HEK293 (cell line): ENCODE data around the gene DAGLA.

ENCODE experiments used
- CTCF ChIA-PET: fragments of 350-600 bp; formaldehyde crosslinking; extraction: SDS; loops from one replicate; lab custom pipeline; 2021; ENCODE audit warnings: antibody characterized with exemption; lab: Yijun Ruan, JAX
- POLR2A ChIA-PET: fragments of 300-600 bp; formaldehyde crosslinking; extraction: SDS; loops from one replicate; lab custom pipeline; 2020; ENCODE audit warnings: antibody characterized with exemption, inconsistent platforms; lab: Yijun Ruan, JAX
- H3K27ac ChIP-seq: fragments of 200-500 bp; sonication (Bioruptor generic); 2 replicates; pipeline ENCODE4 v1.5.1; 2014; ENCODE audit warnings: low read depth, low read length, control low read depth, inconsistent platforms; ENCODE audit errors: extremely low read depth
- H3K36me3 ChIP-seq, 2 experiments: fragments of 200-500 bp in 1 of 2; sonication (Bioruptor generic) in 1 of 2; 1 replicate in 1 of 2; 2 replicates in 1 of 2; pipeline ENCODE4 v1.5.1; 2014 to 2017; ENCODE audit warnings: inconsistent platforms in 2 of 2, low read length in 2 of 2; ENCODE audit not compliant: control insufficient read depth in 2 of 2, insufficient read depth in 1 of 2
- H3K4me1 ChIP-seq: fragments of 200-500 bp; sonication (Bioruptor generic); 2 replicates; pipeline ENCODE4 v1.5.1; 2014; ENCODE audit warnings: mild to moderate bottlenecking, low read length, inconsistent platforms; ENCODE audit not compliant: control insufficient read depth, insufficient read depth
- H3K4me3 ChIP-seq: 2 replicates; pipeline ENCODE4 v1.5.1; 2011; ENCODE audit warnings: low read depth, mild to moderate bottlenecking, control low read depth, low read length, moderate library complexity
- H3K9me3 ChIP-seq: fragments of 200-500 bp; sonication (Bioruptor generic); 2 replicates; pipeline ENCODE4 v1.5.1; 2014; ENCODE audit warnings: low read depth, low read length, inconsistent platforms; ENCODE audit not compliant: control insufficient read depth, insufficient read depth
- GLIS1 ChIP-seq: fragments of 450-650 bp; formaldehyde crosslinking; IDR thresholded peaks from 2 replicates; pipeline ENCODE4 v1.5.1; 2016; ENCODE audit warnings: missing biosample characterization, missing genetic modification characterization
- KLF1 ChIP-seq: fragments of 450-650 bp; formaldehyde crosslinking; IDR thresholded peaks from 2 replicates; pipeline ENCODE4 v1.5.1; 2016; ENCODE audit warnings: missing biosample characterization, missing genetic modification characterization
- OSR2 ChIP-seq: fragments of 450-650 bp; formaldehyde crosslinking; IDR thresholded peaks from 2 replicates; pipeline ENCODE4 v1.5.1; 2016; ENCODE audit warnings: missing biosample characterization, missing genetic modification characterization
- SCRT2 ChIP-seq: fragments of 450-650 bp; formaldehyde crosslinking; IDR thresholded peaks from 2 replicates; pipeline ENCODE4 v1.5.1; 2016; ENCODE audit warnings: missing biosample characterization, missing genetic modification characterization
- YY1 ChIP-seq: fragments of 450-650 bp; formaldehyde crosslinking; IDR thresholded peaks from 2 replicates; pipeline ENCODE4 v1.5.1; 2018; ENCODE audit warnings: missing biosample characterization, missing genetic modification characterization
- ZBTB20 ChIP-seq: fragments of 450-650 bp; formaldehyde crosslinking; IDR thresholded peaks from 2 replicates; pipeline ENCODE4 v1.5.1; 2016; ENCODE audit warnings: missing biosample characterization, missing genetic modification characterization
- ZBTB44 ChIP-seq: fragments of 450-650 bp; IDR thresholded peaks from 2 replicates; pipeline ENCODE4 v1.5.1; 2018; ENCODE audit warnings: missing biosample characterization, mild to moderate bottlenecking, missing genetic modification characterization
- ZNF140 ChIP-seq: fragments of 450-650 bp; formaldehyde crosslinking; IDR thresholded peaks from 2 replicates; pipeline ENCODE4 v1.5.1; 2016; ENCODE audit warnings: missing biosample characterization, missing genetic modification characterization
- ZNF202 ChIP-seq: fragments of 450-650 bp; formaldehyde crosslinking; IDR thresholded peaks from 2 replicates; pipeline ENCODE4 v1.5.1; 2016; ENCODE audit warnings: missing biosample characterization, missing genetic modification characterization, borderline replicate concordance
- ZNF239 ChIP-seq: fragments of 450-650 bp; formaldehyde crosslinking; IDR thresholded peaks from 2 replicates; pipeline ENCODE4 v1.5.1; 2016; ENCODE audit warnings: missing biosample characterization, missing genetic modification characterization
- ZNF280D ChIP-seq: fragments of 450-650 bp; formaldehyde crosslinking; IDR thresholded peaks from 2 replicates; pipeline ENCODE4 v1.5.1; 2016; ENCODE audit warnings: missing biosample characterization, missing genetic modification characterization
- ZNF335 ChIP-seq: fragments of 450-650 bp; formaldehyde crosslinking; conservative IDR thresholded peaks from 2 replicates; pipeline ENCODE4 v1.5.1; 2016; ENCODE audit warnings: missing biosample characterization, missing genetic modification characterization
- ZNF362 ChIP-seq: fragments of 450-650 bp; formaldehyde crosslinking; IDR thresholded peaks from 2 replicates; pipeline ENCODE4 v1.5.1; 2016; ENCODE audit warnings: missing biosample characterization, missing genetic modification characterization
- ZNF426 ChIP-seq: fragments of 450-650 bp; formaldehyde crosslinking; IDR thresholded peaks from 2 replicates; pipeline ENCODE4 v1.5.1; 2017; ENCODE audit warnings: missing biosample characterization, missing genetic modification characterization, mild to moderate bottlenecking, inconsistent platforms, moderate library complexity
- ZNF529 ChIP-seq: fragments of 450-650 bp; formaldehyde crosslinking; IDR thresholded peaks from 2 replicates; pipeline ENCODE4 v1.5.1; 2017; ENCODE audit warnings: missing genetic modification characterization, missing biosample characterization; ENCODE audit not compliant: insufficient replicate concordance
- ZNF624 ChIP-seq: fragments of 450-650 bp; formaldehyde crosslinking; IDR thresholded peaks from 2 replicates; pipeline ENCODE4 v1.5.1; 2017; ENCODE audit warnings: missing biosample characterization, missing genetic modification characterization
- ZNF664 ChIP-seq: fragments of 450-650 bp; formaldehyde crosslinking; IDR thresholded peaks from 2 replicates; pipeline ENCODE4 v1.5.1; 2016; ENCODE audit warnings: missing biosample characterization, missing genetic modification characterization
- TF ChIP-seq, protein P1 (sequence below): fragments of 450-650 bp; formaldehyde crosslinking; IDR thresholded peaks from 2 replicates; pipeline ENCODE4 v1.5.1; 2016; ENCODE audit warnings: missing biosample characterization, missing genetic modification characterization

The DAGLA gene

GRCh38 chr11:61785837-61786402 is 105.7 kb downstream of the DAGLA start:
- no peak overlapping the region for H3K27ac ChIP-seq
- TF ChIP-seq ZNF362 (tag by site-specific recombination) = no peak
- TF ChIP-seq, protein P1, sequence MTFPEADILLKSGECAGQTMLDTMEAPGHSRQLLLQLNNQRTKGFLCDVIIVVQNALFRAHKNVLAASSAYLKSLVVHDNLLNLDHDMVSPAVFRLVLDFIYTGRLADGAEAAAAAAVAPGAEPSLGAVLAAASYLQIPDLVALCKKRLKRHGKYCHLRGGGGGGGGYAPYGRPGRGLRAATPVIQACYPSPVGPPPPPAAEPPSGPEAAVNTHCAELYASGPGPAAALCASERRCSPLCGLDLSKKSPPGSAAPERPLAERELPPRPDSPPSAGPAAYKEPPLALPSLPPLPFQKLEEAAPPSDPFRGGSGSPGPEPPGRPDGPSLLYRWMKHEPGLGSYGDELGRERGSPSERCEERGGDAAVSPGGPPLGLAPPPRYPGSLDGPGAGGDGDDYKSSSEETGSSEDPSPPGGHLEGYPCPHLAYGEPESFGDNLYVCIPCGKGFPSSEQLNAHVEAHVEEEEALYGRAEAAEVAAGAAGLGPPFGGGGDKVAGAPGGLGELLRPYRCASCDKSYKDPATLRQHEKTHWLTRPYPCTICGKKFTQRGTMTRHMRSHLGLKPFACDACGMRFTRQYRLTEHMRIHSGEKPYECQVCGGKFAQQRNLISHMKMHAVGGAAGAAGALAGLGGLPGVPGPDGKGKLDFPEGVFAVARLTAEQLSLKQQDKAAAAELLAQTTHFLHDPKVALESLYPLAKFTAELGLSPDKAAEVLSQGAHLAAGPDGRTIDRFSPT (tag by site-specific recombination) = no peak
- TF ChIP-seq ZNF202 = no peak
- TF ChIP-seq ZNF140 = no peak
- no peak for TF ChIP-seq ZBTB20 (tag by site-specific recombination)
- no peak for TF ChIP-seq ZNF529 (tag by site-specific recombination)
- TF ChIP-seq ZNF335 (tag by site-specific recombination) = no peak
- TF ChIP-seq GLIS1 (tag by site-specific recombination) = no peak
- no peak for TF ChIP-seq ZNF280D
- no peak for TF ChIP-seq KLF1
- TF ChIP-seq OSR2 (tag by site-specific recombination) = no peak
- TF ChIP-seq ZBTB44 (tag by site-specific recombination) = no peak
- no peak for TF ChIP-seq ZNF664 (tag by site-specific recombination)
- TF ChIP-seq ZNF239 (tag by site-specific recombination) = no peak
- TF ChIP-seq ZNF624 (tag by site-specific recombination) = no peak
- no peak for TF ChIP-seq SCRT2
- no peak for TF ChIP-seq ZNF426 (tag by site-specific recombination)
- no peak for TF ChIP-seq YY1
- H3K4me1 ChIP-seq = no peaks in the 10 kb centered on the region
- peaks cover 0 to 84% of the 10 kb centered on the region in 2 experiments; a peak in 1 of 3 replicates for H3K36me3 ChIP-seq
- ChIA-PET POLR2A (no interaction called here), CTCF (interaction anchor here (0.6 to 9.0 kb wide), 5 partner anchors 12 to 414 kb away, joined by 3 to 118 read pairs (median 4); no protein-coding TSS in a partner anchor)
- H3K4me3 ChIP-seq = no peak overlapping the region
- no peaks in the 10 kb centered on the region for H3K9me3 ChIP-seq
